ENCODE results near the gene MAD1L1.

- TF ChIP-seq, protein P1, sequence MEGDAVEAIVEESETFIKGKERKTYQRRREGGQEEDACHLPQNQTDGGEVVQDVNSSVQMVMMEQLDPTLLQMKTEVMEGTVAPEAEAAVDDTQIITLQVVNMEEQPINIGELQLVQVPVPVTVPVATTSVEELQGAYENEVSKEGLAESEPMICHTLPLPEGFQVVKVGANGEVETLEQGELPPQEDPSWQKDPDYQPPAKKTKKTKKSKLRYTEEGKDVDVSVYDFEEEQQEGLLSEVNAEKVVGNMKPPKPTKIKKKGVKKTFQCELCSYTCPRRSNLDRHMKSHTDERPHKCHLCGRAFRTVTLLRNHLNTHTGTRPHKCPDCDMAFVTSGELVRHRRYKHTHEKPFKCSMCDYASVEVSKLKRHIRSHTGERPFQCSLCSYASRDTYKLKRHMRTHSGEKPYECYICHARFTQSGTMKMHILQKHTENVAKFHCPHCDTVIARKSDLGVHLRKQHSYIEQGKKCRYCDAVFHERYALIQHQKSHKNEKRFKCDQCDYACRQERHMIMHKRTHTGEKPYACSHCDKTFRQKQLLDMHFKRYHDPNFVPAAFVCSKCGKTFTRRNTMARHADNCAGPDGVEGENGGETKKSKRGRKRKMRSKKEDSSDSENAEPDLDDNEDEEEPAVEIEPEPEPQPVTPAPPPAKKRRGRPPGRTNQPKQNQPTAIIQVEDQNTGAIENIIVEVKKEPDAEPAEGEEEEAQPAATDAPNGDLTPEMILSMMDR (IDR thresholded peaks at IDR 0.05), result no peak
- TF ChIP-seq POLR2A (IDR thresholded peaks at IDR 0.05), result no peak
Observed at GRCh38 chr7:2134740-2135139, 98.0 kb downstream of the MAD1L1 start.
